GM18511 (cell line): ENCODE measurements around the gene CDC45.

Experiments used
- ATAC-seq: cut with Tn5 transposase; IDR thresholded peaks from one replicate; pipeline ENCODE4 v1.9.1; 2021; ENCODE audit warnings: mild to moderate bottlenecking, moderate library complexity; ENCODE audit not compliant: unreplicated experiment

The CDC45 gene

GRCh38 chr22:19448076-19448607 is 31.6 kb upstream of the CDC45 start:
- ATAC-seq = peak; percentile 50

- no peak for ATAC-seq
Measured at GRCh38 chr22:19448739-19449421, 30.8 kb upstream of the CDC45 start.

- ATAC-seq = no peak
Measured at GRCh38 chr22:19449422-19449767, 30.3 kb upstream of the CDC45 start.

GRCh38 chr22:19450363-19451175 is 29.2 kb upstream of the CDC45 start:
- ATAC-seq = no peak

- no peak for ATAC-seq
Measured at GRCh38 chr22:19451570-19451969, 28.1 kb upstream of the CDC45 start.

- ATAC-seq = no peak
Measured at GRCh38 chr22:19453718-19454117, 26.0 kb upstream of the CDC45 start.

- ATAC-seq = no peak
Measured at GRCh38 chr22:19454156-19454555, 25.6 kb upstream of the CDC45 start.

GRCh38 chr22:19455033-19455432 is 24.7 kb upstream of the CDC45 start:
- ATAC-seq = no peak

GRCh38 chr22:19455585-19456370 is 23.9 kb upstream of the CDC45 start:
- no peak for ATAC-seq

- no peak for ATAC-seq
Measured at GRCh38 chr22:19456541-19456940, 23.2 kb upstream of the CDC45 start.

GRCh38 chr22:19457828-19458428 is 21.8 kb upstream of the CDC45 start:
- ATAC-seq = no peak

GRCh38 chr22:19460036-19460435 is 19.7 kb upstream of the CDC45 start:
- no peak for ATAC-seq

- no peak for ATAC-seq
Measured at GRCh38 chr22:19461506-19461905, 18.2 kb upstream of the CDC45 start.

GRCh38 chr22:19463008-19463407 is 16.7 kb upstream of the CDC45 start:
- ATAC-seq = no peak

GRCh38 chr22:19463491-19464469 is 15.9 kb upstream of the CDC45 start:
- no peak for ATAC-seq

GRCh38 chr22:19464546-19464945 is 15.2 kb upstream of the CDC45 start:
- no peak for ATAC-seq

- ATAC-seq = no peak
Measured at GRCh38 chr22:19464975-19465374, 14.7 kb upstream of the CDC45 start.

GRCh38 chr22:19466126-19466716 is 13.5 kb upstream of the CDC45 start:
- ATAC-seq = no peak
